Stimulated activated naive CD8-positive, alpha-beta T cell treated with anti-CD3 and anti-CD28 coated beads, Interleukin-15, Interleukin-2, amounts not matched to agents 100 U/mL and 50 U/mL, for 24 hours (primary cell): ENCODE results near the gene LMOD2.
"Not testable (repeated sequence)": the region's sequence is repeated elsewhere in the genome, so short reads cannot be mapped to it uniquely, and the experiment has no call there.

Experiments
- ATAC-seq: fragments of 150-1000 bp; cut with Tn5 transposase; one replicate; pipeline ENCODE4 v1.10.0; 2021
- DNase-seq: peaks from one replicate; pipeline ENCODE4 v3.0.0; 2021

LMOD2 gene, protein sequence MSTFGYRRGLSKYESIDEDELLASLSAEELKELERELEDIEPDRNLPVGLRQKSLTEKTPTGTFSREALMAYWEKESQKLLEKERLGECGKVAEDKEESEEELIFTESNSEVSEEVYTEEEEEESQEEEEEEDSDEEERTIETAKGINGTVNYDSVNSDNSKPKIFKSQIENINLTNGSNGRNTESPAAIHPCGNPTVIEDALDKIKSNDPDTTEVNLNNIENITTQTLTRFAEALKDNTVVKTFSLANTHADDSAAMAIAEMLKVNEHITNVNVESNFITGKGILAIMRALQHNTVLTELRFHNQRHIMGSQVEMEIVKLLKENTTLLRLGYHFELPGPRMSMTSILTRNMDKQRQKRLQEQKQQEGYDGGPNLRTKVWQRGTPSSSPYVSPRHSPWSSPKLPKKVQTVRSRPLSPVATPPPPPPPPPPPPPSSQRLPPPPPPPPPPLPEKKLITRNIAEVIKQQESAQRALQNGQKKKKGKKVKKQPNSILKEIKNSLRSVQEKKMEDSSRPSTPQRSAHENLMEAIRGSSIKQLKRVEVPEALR

DNA sequence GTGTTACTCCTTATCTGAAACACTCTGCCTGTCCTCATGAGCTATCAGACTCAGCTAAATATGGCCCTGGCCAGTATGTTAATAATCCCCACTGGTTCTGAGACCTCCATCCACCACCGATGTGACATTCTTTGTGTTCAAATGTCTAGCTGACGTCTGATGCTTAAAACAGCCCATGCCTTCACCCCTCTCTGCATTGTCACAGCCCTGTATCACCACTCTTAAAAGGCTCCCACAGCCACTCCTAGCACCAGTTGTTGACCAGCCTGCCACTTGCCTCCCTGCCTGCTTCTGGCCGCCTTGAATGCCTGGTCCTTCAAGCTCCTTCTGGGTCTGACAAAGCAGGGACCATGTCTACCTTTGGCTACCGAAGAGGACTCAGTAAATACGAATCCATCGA lies at the start of gene LMOD2:
TSS of gene LMOD2 (plus strand) at position 253 of the 400 bp plus-strand sequence. CDS start at position 351, 98 bp downstream.
- ATAC-seq (no peak), DNase-seq (no peak)

DNA sequence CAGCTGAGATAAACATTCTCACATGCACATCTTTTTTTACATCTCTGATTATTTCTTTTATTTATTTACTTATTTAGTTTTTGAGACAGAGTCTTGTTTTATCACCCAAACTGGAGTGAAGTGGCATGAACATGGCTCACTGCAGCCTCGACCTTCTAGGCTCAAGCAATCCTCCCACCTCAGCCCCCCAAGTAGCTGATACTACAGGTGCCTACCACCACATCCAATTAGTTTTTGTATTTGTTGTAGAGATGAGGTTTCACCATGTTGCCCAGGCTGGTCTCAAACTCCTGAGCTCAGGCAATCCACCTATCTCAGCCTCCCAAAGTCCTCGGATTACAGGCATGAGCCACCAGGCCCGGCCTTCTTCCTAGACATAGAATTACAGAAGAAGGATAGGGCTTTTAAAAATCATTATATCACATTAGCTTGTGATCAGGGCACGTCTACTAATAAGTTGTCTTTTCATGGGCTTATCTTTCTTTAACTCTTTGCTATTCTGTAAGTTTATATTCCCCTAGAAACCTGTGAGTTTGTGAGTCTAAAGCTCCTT lies 48.2 kb upstream of the LMOD2 start:
- ATAC-seq (no peak), DNase-seq (no peak)

DNA sequence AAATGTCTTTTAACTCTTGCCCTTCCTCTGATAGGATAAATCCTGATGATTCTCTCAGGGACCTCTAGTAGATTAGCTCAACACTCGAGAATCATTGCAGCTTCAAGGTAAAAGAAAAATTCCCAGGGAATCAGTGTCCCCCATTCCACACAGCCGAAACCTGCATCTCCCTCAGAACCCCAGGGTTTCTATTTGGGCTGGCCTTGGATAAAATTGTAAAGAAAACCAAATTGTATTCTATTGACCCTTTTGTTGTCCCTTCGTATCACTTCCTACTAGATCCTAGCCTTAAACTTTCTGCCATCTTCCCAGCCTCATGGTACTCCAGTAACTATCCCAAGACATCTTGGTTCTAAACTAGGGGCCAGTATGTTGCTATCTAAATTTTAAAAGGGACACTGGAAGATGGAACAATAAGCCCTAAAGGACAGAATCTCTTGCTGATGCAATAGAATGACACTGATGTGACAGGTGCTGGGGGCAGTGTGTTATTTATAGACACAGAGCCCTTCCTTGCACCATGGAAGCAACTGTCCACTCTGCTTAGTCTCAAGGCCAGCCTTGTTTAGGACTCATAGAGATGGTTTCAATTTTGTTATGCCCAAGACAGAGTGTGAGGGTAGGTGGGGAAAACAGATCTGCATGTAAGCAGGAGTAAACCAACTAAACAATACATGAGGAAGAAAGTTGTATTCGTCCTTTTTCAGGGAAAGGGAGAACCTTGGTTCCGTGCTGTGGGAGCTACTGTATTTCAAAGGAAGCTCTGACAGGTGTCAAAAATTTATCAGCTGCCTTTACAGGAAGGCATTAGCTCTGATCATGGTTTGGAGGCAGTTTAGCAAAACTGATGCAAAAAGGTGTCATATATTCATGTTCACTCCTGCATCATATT lies 46.4 kb upstream of the LMOD2 start:
- DNase-seq (no peak), ATAC-seq (no peak)

DNA sequence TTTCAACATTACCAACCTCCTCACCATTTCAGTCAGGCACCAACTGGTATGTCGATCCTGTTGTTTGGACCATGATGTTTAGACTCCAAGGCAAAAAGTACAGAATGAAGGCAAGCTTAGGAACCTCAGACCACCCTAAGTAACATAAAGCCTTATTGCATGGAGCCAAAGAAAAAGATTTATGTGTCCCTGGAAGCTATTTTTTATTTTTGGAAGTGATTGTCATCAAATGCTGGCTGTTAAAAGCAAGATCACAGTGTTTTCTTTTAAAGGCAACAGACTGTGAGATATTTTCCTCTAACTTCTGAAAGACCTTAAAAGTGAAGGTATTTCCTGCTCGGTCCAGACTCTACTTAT lies 45.8 kb upstream of the LMOD2 start:
- ATAC-seq (no peak), DNase-seq (no peak)

DNA sequence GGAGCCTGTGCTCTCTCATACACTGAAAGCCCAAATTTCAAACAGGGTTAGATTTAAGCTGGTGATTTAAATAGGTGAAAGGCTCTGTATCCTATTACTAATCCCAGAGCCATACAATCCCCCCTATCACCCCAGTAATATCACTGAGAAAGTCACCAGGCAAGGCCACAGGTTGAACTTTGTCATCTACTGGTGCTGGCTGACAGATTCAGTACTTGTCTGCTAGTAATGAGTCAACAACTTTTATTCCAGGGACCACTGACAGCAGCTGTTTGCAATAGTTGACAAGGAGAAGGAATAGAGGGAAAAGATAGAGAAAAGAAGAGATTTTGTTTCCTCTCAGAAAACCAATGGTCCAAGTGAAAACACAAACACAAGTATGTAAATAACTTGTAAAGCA lies 43.6 kb upstream of the LMOD2 start:
- ATAC-seq (no peak), DNase-seq (no peak)

DNA sequence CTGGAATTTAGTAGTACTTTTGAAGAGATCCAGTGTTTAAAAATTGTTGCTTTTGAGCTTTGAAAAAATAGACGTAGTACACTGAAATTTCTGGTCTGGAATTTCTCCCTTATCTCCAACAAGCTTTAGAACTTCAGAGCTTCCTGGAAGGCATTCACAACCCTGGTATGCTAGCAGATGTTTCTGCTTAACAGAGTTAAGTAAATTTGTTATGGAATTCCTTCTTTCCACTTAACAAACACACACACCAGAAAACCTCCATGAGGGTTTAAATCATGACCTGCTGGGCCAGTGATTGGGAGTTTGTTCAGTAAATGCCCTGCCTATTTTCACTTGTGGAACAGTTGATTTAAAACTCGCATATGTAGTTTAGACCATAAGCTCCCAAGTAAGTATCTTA lies 40.3 kb upstream of the LMOD2 start:
- no peak for DNase-seq
- ATAC-seq: no peak

DNA sequence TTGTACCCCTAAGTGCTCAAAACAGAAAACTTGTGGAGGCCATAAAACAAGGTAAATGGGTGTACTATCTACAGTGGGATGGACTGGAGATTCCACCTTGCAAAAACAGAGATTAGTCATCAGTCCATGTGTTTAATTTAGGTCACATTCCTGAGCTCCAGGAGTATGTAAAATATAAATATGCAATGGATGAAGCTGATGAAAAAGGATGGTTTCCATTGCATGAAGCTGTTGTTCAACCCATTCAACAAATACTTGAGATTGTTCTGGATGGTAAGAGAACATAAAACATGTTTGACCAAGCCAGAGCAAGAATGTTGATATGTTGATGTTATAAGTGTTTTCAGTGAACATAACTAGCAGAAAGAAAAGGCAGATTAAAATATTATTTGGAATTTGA lies 39.4 kb upstream of the LMOD2 start:
- no peak for ATAC-seq
- no peak for DNase-seq

DNA sequence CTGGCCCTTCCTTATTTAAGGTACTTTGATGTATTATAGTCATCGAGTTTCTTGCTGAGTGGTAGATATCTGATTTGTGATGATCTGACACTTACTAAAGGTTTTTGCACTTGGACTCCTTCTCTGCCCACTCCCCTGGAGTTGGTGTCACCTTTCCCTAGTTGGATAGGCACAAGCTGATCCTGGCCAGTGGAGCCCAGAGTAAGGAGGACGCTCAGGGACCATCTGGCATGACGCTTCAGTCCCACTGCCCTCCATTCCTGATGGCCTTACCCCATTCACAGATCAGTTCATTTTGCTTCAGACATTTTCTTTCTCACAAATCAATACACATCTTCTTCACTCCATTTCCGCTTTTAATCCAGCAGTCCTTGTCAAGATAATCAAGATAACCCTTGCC lies 34.0 kb upstream of the LMOD2 start:
- DNase-seq (no peak), ATAC-seq (no peak)

DNA sequence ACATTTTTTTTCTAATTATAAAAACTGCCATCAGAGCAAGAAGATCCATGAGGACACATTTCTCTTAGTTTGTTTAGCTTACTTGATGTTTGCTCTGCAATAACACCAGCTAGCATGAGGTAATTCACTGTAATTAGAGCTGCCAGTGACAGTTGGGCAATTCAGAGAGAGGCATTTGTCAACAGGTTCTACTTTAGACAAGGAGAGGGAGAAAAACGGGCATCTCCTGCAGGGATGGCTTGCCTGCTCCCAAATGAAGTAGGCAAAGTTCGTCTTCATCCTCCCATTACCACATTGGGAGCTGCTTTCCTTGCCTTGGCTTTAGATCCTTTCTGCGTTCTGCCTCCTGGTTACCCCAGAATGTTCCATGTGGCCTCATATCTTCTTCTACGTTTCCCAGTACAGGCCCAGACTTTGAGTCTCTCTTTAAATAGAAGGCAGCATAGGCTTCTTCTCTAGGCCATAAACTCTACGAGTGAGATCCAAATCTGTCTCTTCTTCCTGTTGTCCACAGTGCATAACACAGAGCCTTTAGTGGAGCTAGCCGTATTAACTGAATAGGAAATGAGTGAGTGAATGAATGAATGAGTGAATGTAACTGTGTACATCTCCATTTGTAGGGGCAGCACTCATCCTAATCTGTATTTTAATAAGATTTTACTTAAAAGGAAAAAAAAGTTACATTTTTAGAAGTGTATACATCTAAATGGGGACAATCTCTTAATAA lies 32.8 kb upstream of the LMOD2 start:
- no peak for ATAC-seq

DNA sequence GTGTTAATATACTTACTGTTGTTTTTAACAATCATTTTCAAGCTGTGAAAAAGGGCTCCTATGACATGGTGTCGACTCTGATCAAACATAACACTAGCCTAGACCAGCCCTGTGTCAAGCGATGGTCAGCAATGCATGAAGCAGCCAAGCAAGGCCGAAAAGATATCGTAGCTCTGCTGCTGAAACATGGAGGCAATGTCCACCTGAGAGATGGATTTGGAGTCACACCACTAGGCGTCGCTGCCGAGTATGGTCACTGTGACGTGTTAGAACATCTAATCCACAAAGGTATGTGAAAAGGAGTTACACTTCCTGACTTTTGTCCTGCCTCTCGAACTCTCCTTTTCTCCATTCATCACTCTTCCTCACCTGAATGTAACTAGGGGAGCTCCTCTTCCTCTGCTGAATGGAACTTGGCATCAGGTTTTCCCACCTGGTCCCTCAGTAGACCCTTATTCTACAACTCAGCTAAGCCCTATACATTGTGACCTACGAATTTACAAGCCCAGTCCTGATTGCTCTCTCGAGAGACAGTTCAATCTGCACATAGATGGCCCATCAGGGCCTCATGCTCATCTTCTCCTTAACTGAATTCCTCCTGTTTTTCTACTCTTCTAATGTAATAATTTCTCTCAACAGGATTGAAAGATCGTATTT lies 31.0 kb upstream of the LMOD2 start:
- ATAC-seq: no peak
- peak; percentile 70 for DNase-seq

More for the DNA sequence above, 32.8 kb upstream of the LMOD2 start:
- DNase-seq: no peak

DNA sequence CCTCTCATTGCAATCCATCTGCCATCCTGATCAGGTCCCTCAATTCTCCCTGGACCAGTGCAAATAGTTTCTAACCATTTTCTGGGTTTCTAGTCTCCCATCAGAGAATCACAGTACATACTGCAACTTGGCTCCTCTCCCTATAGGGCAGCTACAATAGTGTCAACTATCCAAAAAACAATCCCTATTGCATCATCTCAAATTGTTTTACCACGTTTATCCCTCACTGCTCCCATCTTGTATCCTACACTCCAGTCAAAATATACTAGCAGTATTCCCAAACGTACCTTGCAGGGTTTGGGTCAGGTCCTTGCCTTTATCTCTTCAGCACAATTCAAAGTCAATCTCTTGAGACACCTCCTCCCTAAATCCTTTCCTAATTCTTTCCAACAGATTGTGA lies 30.4 kb upstream of the LMOD2 start:
- DNase-seq: no peak
- ATAC-seq: no peak

DNA sequence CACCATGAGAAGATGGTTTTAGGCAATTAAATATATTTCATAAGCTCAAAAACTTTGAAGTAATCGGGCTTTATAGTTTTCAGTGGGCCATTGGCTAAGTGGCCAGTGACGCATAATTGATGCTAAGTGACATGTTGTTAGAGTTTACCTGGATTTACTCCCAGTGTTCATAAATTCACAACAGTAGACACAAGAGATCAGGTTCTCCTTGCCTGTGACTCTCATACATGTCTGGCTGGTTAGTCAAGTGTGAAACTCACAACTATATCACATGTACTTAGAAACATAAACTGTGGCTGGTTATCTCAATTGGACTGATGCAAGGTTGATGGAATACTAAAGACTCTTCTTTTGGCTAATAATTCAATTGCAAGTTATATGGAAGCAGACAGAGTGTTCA lies 27.8 kb upstream of the LMOD2 start:
- no peak for DNase-seq
- no peak for ATAC-seq

DNA sequence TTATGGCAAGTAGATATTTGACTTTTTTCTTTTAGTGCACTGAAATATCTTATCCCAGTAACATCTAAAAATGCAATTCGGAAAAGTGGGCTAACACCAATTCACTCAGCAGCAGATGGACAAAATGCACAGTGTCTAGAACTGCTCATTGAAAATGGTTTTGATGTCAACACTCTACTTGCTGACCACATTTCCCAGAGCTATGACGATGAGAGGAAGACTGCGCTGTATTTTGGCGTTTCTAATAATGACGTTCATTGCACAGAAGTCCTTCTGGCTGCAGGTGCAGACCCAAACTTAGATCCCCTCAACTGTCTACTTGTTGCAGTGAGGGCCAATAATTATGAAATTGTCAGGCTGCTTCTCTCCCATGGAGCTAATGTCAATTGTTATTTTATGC lies 26.8 kb upstream of the LMOD2 start:
- DNase-seq (no peak), ATAC-seq (no peak)

DNA sequence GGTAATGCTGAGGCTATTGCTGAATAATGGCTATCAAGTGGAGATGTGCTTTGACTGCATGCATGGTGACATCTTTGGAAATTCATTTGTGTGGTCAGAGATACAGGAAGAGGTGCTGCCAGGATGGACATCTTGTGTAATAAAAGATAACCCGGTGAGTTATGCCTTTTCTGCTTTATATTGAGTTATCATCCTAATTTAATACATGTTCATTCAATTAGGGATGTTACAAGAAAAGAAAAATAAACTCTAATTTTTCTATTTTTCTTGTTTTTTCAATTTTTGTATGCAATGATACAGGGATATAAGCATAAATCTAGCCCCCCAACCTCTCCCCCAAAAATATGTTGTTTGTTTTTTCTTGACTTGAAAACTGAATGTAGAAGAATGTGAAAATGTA lies 26.4 kb upstream of the LMOD2 start:
- ATAC-seq (no peak), DNase-seq (no peak)

DNA sequence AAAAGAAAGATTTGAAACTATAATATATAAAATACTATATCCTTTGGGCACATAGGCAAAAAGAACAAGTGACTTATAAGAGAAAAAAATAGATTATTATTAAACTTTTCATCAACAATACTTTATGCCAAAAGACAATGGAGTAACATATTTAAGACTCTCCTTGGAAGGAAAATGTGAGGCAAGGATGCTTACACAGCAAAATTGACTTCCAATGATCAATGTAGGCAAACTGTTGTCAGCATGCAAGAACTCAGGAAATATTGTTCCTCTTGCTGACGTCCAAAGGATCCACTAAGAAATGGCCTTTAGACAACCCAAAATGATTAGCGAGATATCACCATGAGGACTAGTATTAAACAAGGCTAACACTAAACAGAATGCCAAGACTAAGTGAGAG lies 22.9 kb upstream of the LMOD2 start:
- ATAC-seq (no peak), DNase-seq (no peak)

DNA sequence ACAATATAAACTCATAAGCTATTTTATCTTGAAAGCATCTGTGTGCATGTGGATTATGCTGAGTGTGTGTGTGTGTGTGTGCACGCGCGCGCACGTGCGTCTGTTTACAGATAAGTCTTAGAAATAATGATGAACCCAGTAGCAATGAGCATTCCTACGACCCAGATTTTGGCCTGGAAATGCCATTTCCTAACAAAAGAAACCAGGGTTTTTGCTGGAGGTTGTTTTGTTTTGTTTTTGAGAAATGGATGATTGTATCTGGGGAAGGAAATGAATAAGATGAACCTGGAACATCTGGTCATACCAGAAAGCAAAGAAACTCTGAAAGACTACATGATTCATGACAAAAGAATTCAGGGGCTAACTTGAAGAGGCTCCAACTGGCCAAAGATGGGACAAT lies 22.1 kb upstream of the LMOD2 start:
- ATAC-seq (no peak), DNase-seq (no peak)

DNA sequence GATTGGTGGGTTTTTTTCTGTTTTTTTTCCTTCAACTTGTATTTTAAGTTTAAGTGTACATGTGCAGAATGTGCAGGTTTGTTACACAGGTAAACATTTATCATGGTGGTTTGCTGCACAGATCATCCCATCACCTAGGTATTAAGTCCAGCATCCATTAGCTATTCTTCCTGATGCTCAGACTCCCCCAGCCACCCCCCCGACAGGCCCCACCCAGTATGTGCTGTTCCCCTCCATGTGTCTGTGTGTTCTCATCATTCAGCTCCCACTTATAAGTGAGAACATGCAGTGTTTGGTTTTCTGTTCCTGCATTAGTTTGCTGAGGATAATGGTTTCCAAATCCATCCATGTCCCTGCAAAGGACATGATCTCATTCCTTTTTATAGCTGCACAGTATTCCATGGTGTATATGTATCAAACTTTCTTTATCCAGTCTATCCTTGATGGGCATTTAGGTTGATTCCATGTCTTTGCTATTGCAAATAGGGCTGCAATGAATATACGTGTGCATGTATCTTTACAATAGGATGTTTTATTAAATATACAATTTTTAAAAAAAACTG lies 21.6 kb upstream of the LMOD2 start:
- DNase-seq, ATAC-seq: not testable (repeated sequence)

DNA sequence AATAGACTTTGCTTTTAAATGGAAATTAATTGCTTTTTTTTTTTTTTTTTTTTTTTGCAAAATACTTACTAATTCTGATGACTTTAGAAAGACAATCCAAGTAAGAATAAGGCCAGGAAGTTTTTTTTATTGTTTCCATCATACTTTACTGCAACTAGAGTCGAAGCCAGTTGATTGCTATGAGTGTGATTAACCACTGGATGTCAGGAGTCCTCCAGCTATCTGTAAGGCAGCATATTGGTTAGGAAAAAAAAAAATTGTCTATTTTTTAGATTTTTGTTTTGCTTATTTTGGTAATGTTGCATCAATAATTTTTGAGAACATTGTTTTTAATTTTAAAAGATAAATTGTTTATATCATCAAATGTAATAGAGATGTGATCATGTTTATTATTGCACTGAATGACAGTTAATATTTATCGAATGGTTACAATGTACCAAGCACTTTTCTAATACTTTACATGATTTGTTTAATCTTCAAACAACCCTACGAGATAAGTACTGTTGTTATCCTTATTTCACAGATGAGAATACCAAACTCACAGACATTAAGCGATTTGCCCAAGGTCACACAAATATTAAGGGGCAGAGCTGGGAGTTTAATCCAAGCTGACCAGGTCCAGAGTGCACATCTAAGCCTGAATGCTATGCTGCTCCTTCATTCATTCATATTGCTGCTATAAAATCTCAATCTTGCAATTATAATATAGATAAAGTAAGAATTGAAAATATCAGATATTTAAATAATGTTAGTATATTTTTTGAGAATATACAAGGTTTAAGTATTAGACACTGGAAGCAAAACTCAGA lies 19.9 kb upstream of the LMOD2 start:
- ATAC-seq (no peak), DNase-seq (no peak)

DNA sequence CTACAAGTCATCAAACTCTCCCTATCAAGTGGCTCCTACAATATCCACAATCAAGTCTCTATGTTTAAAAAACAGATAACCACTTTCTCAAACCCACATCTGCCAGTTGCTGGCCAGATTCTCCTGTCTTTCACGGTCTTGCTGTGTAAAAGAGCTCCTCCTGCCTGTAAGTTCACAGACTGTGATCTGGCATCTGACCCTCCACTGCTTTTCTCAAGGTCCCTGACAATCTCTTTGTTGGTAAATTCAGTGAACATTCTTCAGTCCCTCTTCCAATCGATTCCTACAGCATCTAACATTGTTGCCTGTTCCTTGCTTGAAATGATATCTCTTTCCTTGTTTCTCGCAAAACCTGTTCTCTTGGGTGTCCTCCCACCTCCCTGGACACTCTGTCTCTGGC lies 18.5 kb upstream of the LMOD2 start:
- DNase-seq (no peak), ATAC-seq (no peak)

DNA sequence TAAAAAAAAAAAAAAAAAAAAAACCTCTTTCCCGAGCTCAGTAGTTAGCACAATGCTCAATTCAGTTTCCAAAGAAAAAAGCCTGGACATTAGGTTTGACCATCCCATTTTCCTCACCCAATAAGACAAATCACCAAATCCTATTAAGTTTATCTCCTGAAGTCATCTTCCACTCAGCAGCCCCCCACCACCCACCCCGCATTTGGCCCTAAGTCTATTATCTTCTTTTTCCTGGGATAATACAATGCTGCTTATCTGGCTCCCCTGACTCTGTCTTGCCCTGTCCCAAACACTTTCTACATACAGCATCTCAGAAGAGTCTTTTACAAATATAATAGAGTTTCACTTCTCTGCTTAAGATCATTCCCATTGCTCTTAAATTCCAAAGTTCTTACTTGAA lies 17.8 kb upstream of the LMOD2 start:
- DNase-seq: no peak
- ATAC-seq: no peak

DNA sequence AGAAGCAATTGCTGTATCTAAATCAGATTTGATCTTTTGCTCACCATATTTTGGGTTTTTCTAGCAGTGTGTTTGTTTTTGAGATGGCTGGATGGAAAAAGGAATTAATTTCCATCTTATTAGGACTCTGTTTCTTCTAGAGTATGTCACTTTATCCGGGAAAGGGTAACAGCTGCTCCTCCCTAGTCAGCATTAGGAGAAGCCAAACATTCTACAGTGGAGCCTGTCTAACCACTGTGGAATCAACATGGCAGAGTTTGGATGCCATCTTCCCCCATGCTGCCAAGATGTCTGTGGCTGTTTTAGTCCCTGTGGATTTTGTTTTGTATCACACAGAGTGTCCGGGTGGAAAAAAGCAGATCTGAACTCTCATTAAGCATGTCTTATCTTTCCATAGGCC lies 16.0 kb upstream of the LMOD2 start:
- no peak for ATAC-seq
- no peak for DNase-seq
